SW480 (cell line): Measurements from ENCODE around the gene CTNNA3.

ENCODE experiments used
- DNase-seq: peaks from one replicate; pipeline ENCODE4 v3.0.0-alpha.2; 2016; ENCODE audit warnings: low spot score

The CTNNA3 gene

GRCh38 chr10:66805612-66806011 lies 890.4 kb downstream of the CTNNA3 start:
- DNase-seq: no peak

DNA sequence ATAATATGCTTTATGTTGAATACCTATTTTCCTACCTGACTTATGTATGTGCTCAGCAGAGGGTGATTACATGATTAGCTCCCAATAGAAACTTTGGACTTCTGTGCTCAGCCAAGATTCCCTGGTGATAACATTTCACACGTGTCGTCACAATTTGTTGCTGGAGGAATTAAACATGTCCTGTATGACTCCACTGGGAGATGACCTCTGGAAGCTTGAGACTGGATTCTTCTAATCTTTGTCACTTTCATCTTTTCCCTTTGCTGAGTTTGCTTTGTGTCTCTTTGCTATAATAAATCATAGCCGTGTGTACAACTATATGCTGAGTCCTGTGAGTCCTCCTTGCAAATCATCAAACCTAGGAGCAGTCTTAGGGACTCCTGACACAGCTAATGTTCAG lies 891.0 kb downstream of the CTNNA3 start:
- DNase-seq: no peak

GRCh38 chr10:66803174-66803573 lies 892.8 kb downstream of the CTNNA3 start:
- DNase-seq: no peak

GRCh38 chr10:66799474-66799873 lies 896.5 kb downstream of the CTNNA3 start:
- DNase-seq: no peak

DNA sequence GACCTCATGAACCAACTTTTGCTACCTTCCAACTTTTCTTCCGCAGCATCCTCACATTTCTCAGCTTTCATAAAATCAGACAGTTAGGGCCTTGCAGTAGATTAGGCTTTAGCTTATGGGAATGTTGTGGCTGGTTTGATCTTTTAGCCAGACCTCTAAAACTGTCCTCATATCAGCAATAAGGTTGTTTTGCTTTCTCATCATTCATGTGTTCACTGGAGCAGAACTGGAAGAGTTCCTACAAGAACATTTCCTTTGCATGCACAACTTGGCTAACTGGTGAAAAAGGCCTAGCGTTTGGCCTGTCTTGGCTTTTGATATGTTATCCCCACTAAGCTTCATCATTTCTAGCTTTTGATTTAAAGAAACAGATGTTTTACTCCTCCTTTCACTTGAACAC lies 900.1 kb downstream of the CTNNA3 start:
- no peak for DNase-seq

- no peak for DNase-seq
Measured at GRCh38 chr10:66792441-66792840, 903.6 kb downstream of the CTNNA3 start.

- no peak for DNase-seq
Measured at GRCh38 chr10:66788178-66788987, 907.6 kb downstream of the CTNNA3 start.

DNA sequence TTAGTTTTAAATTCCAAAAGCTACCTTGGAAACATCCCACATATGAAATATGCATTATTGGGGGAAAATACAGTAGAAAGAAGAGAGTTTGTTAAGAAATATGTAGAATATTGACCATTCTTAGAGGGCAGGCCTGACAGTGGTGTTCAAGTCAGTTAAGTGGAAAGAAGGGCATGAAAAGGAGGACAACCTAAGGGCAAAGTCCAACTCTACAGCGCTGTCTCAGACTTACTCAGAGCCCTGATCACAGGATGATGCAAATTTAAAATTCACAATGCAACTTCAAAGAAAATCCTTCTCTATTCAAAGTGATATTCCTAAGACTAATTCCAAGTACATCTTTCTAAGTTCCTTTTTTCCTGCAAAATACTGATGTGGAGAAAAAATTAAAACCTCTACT lies 909.3 kb downstream of the CTNNA3 start:
- DNase-seq: no peak

DNA sequence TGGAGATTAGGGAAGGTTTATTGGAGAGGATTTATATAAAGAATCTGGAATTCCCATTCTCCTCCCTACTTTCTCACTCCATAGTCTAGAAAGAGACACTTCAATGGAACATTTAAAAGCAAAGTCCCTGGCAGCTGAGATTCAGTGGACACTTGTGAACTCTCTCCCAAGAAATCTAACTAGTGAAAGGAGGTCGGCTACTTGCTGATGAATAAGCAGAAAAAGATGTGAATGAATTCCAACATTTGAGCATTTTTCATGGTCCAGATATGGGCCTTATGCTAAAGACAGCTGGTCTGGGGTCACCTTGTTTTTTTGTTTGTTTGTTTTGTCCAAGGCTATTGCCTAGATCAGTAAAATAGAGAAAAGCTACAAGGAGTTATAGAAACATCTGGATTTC lies 911.2 kb downstream of the CTNNA3 start:
- no peak for DNase-seq

DNA sequence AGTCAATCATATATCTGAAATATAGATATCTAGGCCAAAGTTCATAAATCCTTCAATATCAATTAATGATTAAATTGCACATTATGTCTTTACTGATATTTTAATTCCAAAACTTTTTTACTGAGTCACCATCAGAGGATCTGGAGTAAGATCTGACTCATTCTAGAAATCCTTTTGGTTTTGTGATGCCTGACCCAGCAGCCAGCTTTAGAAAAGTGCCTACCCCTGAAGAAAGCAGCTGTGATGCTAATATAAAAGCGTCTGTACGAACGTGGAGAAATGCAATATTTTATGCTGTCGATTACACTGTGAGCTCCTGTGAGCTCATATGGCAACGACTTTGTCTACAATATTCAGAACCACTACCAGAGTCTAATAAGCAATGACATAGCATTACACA lies 912.7 kb downstream of the CTNNA3 start:
- DNase-seq: no peak

DNA sequence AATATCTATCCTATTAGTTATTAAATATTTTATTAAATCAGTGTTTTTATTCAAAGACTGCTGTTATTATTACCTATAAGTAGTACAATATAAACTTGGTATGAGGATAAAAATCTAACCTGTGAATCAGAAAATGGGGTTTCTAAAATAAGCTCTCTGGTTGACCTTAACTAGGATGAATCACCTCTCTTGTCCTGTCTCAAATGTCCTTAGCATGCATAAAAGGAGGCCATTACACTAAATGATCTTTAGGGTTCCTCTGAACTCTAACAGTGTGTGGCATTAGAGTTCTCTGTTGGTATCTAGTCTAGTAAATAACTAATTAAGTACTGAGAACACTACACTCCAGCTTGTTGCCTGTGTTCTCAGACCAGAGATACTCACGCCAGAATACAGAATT lies 913.2 kb downstream of the CTNNA3 start:
- DNase-seq: no peak

GRCh38 chr10:66782144-66782543 lies 913.9 kb downstream of the CTNNA3 start:
- no peak for DNase-seq

DNA sequence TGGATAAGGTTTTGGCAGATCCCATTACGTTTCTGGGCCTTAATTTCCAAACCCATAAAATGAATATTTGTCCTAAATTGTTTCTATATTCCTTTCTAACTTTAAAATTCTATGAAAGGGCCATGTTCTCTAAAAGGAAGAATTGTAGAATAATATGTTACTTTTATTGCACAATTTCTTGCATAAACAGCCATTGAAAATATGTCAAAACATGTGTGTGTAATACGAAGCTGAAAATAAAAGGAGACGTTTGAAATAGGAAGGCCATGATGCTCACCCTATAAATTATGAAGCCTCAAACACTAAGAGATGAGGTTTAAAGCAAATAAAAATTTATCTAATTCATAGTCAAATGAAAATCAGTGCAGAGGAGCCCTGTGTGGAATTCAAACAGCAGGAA lies 915.2 kb downstream of the CTNNA3 start:
- DNase-seq: no peak

DNA sequence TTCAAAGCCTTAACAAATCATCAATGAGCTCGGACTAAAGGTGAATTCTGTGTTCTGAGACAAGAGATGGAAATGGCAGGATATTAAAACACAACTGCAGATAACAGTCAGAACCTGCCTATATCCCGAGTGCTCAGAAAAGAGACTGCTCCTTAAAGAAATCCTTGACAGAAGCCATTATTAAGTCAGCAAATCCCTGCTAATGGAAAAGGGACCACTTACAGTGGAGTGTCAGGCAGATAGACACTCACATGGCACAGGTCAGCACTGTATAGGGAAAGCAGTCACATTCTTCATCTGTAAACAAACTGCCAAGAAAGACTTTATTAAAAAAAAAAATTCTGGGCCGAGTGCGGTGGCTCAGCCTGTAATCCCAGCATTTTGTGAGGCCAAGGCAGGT lies 917.6 kb downstream of the CTNNA3 start:
- no peak for DNase-seq

GRCh38 chr10:66777665-66778064 lies 918.3 kb downstream of the CTNNA3 start:
- no peak for DNase-seq

GRCh38 chr10:66773472-66773817 lies 922.5 kb downstream of the CTNNA3 start:
- no peak for DNase-seq

- DNase-seq: no peak
Measured at GRCh38 chr10:66772548-66773471, 923.2 kb downstream of the CTNNA3 start.

DNA sequence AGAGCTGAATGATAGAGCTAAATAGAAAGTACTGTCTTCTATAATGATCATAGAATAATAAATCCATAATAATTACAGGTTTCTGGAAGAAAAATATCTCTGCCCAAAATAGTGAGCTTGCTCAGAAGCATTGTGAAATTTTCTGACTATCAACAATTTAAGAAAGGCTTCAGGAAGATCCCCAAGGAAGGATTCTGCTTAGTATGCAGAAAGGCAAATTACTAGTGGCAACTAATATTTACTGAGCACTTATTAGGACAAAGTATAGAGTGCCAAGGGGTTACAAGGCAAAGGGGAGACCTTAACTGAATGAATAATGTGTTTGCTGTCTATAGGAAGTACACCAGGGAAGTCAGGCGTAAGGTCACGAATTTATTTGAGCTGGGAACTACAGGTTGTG lies 928.3 kb downstream of the CTNNA3 start:
- no peak for DNase-seq

DNA sequence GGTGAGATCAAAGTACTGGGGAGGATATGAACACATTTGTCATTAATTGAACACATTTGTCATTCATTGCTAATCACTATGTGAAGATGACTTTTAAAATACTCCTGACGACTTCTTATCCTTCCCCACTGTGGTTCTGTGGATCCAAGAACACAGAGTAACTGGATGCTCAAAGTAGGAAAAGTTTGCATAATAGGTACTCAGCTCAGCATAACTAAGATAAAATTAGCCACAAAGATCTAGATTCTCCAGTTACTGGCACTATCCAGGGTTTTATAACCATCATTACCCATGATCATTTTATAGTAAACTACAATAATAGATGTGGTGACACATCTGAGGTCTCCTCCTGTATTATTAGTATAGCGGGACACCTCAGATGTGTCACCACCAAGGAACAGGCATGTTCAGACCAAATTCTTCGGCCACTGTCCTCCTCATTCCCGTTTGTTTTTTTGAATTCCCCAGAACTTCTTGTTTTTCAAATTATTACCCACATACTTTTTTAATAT lies 933.7 kb downstream of the CTNNA3 start:
- no peak for DNase-seq

GRCh38 chr10:66760941-66761340 lies 935.1 kb downstream of the CTNNA3 start:
- no peak for DNase-seq

- no peak for DNase-seq
Measured at GRCh38 chr10:66755474-66755873, 940.5 kb downstream of the CTNNA3 start.

GRCh38 chr10:66752714-66753113 lies 943.3 kb downstream of the CTNNA3 start:
- DNase-seq: no peak

GRCh38 chr10:66748217-66748616 lies 947.8 kb downstream of the CTNNA3 start:
- no peak for DNase-seq
